ENCODE measurements around the gene GIT1. TPM values are rescaled to one million over a fixed set of nuclear protein-coding genes. Genes with fewer than 3 reads are reported as not detected.

GIT1 gene
- polyA plus RNA-seq, 1 donor from 2014 or later, result 20.5 TPM

GRCh38 chr17:29567304-29567553 lies 22.2 kb downstream of the GIT1 start:
- TF ChIP-seq MXI1 (conservative IDR thresholded peaks at IDR 0.05; ENCODE audit: poor library complexity, severe bottlenecking) (no peak), REST (IDR thresholded peaks at IDR 0.05; ENCODE audit: borderline replicate concordance) (no peak), TAF1 (IDR thresholded peaks at IDR 0.05; ENCODE audit: low read depth) (no peak), RAD21 (conservative IDR thresholded peaks at IDR 0.05) (no peak), SMC3 (conservative IDR thresholded peaks at IDR 0.05; ENCODE audit: poor library complexity) (no peak), EP300 (conservative IDR thresholded peaks at IDR 0.05; ENCODE audit: poor library complexity, severe bottlenecking) (no peak), POLR2AphosphoS5 (IDR thresholded peaks at IDR 0.05) (no peak), EZH2 (IDR thresholded peaks at IDR 0.05; ENCODE audit: borderline replicate concordance, insufficient read depth, low read length, poor library complexity, severe bottlenecking) (no peak)
- TF ChIP-seq, protein P1, sequence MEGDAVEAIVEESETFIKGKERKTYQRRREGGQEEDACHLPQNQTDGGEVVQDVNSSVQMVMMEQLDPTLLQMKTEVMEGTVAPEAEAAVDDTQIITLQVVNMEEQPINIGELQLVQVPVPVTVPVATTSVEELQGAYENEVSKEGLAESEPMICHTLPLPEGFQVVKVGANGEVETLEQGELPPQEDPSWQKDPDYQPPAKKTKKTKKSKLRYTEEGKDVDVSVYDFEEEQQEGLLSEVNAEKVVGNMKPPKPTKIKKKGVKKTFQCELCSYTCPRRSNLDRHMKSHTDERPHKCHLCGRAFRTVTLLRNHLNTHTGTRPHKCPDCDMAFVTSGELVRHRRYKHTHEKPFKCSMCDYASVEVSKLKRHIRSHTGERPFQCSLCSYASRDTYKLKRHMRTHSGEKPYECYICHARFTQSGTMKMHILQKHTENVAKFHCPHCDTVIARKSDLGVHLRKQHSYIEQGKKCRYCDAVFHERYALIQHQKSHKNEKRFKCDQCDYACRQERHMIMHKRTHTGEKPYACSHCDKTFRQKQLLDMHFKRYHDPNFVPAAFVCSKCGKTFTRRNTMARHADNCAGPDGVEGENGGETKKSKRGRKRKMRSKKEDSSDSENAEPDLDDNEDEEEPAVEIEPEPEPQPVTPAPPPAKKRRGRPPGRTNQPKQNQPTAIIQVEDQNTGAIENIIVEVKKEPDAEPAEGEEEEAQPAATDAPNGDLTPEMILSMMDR (IDR thresholded peaks at IDR 0.05; ENCODE audit: poor library complexity, severe bottlenecking), result no peak
- no peak overlapping the region for H2AFZ ChIP-seq (ENCODE audit: low read depth, low read length)
- H3K27ac ChIP-seq (ENCODE audit: low read length), result no peak overlapping the region
- no peak overlapping the region for H3K4me2 ChIP-seq (ENCODE audit: low read length)
- peaks cover 44% of the 10 kb centered on the region for H3K27me3 ChIP-seq (ENCODE audit: insufficient read depth, low read depth, low read length)
- no peaks in the 10 kb centered on the region for H3K79me2 ChIP-seq (replicated peaks; ENCODE audit: insufficient read depth, low read length)
- no peaks in the 10 kb centered on the region for H3K9me2 ChIP-seq (ENCODE audit: insufficient read depth, low read length)
- H3K9ac ChIP-seq (ENCODE audit: low read length), result no peak overlapping the region
- H4K20me1 ChIP-seq (ENCODE audit: insufficient read depth), result no peaks in the 10 kb centered on the region
- peak overlapping the region; percentile 84 for H3K4me3 ChIP-seq (ENCODE audit: low read length)
- H3F3A ChIP-seq (ENCODE audit: insufficient read depth, low read length, poor library complexity, severe bottlenecking), result no peaks in the 10 kb centered on the region
- H3K9me3 ChIP-seq (ENCODE audit: low read length), result no peaks in the 10 kb centered on the region
- no peaks in the 10 kb centered on the region for H3K36me3 ChIP-seq (ENCODE audit: insufficient read depth, low read length)

DNA sequence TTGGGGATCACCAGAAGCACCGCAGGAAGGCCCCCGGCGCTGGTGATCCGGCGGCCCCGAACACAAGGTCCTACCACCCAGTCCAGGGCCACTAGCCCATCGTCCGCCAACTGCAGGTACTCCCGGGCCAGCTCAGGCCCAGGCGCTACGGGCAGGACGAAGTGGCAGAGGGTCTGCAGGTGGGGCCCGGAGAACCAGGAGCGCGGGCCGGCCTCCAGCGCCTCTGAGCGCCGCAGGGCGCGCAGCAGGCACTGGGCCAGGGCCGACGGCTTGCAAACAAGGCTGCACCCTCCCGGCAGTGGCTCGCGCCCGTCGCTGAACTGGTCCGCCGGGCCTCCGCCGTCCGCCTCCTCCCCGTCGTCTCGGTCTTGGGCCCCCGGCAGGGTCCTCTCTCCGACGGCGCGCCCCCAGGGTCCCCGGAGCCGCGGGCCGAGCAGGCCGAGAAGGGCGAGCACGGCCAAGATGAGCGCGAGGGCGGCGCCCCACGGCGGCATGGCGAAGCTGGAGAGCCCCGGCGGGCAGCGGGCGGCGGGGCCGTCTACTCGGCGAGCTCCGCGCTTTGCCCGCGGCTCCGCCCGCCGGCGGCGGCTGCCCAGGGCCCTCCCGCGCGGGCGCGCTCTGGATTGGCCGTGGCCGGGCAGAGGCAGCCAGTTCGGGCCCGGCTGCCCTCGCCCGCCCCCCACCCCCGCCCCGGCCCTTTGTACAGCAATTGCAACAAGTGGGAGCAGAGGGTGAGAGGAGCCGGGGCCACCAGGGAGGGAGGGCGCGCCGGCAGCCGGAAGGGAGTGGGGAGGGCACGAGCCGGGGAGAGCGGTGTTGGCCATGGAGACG lies 22.8 kb downstream of the GIT1 start, which contains the start of gene ABHD15:
ABHD15 (minus strand) TSS at position 565 of the 831 bp plus-strand sequence; CDS start at position 494, 71 bp downstream.
- Histone ChIP-seq H3K27ac (ENCODE audit: low read length) (no peak within 1 kb of the TSS), H3K9ac (ENCODE audit: low read length) (peak within 1 kb of the TSS; percentile 34)

More for the DNA sequence above, 22.8 kb downstream of the GIT1 start, which contains the start of gene ABHD15:
- Histone ChIP-seq H3K4me2 (ENCODE audit: low read length) (peak within 1 kb of the TSS; percentile 58), H4K20me1 (ENCODE audit: insufficient read depth) (no peaks in the 10 kb centered on the region), H3K27me3 (ENCODE audit: insufficient read depth, low read depth, low read length) (peaks cover 44% of the 10 kb centered on the region), H3K9me2 (ENCODE audit: insufficient read depth, low read length) (no peaks in the 10 kb centered on the region), H3F3A (ENCODE audit: insufficient read depth, low read length, poor library complexity, severe bottlenecking) (no peaks in the 10 kb centered on the region), H3K79me2 (replicated peaks; ENCODE audit: insufficient read depth, low read length) (no peaks in the 10 kb centered on the region), H2AFZ (ENCODE audit: low read depth, low read length) (no peak within 1 kb of the TSS), H3K4me3 (ENCODE audit: low read length) (peak within 1 kb of the TSS; percentile 84), H3K9me3 (ENCODE audit: low read length) (no peaks in the 10 kb centered on the region), H3K36me3 (ENCODE audit: insufficient read depth, low read length) (no peaks in the 10 kb centered on the region)
- TF ChIP-seq REST (IDR thresholded peaks at IDR 0.05; ENCODE audit: borderline replicate concordance), result no peak

All from neural cell (in vitro differentiated cells).